Measurements from ENCODE around the gene ALS2CL. TPM values are rescaled to one million over a fixed set of nuclear protein-coding genes. Genes with fewer than 3 reads are reported as not detected.

ALS2CL gene
- total RNA-seq, 1 experiment from 2014 or later, result 11.2 TPM

DNA sequence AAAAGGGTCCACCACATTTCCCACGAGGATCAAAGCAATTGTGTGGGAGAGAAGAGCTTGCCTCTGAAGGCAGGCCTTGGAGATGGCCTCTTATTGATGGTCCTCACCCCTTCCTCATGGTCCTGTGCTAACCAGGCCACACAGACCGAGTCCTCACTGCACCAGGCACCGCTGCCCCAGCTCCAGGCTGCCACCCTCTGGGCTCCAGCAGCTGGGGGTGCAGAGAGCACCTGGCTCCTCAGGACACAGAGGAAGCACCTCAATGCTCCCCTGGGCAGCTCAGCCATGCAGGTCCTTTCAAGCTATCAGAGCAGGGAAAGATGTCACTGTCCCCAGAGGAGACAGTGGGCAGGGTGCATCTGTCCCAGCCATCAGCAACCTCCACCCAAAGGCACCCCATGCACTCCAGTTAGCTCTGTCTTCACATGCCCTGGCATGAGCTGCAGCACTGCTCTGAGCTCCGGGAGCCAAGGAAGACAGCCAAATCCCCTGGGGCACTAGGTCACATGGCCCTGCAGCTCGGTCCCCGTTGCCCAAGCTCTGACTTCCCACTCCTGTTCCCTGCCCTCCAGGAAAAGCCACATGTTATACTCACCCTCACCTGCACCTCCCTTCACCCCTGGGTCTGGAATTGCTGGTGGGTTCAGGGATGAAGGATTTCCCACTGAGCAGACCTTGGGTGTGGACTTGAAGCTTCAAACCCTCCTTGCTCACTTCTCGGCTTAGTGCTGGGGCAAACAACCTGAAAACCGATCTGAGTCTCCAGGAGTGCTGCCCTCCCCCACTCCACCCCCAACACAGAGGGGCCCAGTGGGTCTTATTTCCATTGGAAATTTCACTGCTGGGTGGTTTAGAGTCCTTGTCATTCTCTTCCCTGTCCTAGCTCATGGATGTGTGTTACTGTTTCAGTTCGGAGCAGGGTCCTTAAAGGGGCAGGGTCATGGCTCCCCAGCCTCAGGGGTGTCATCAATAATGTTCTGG lies 32.6 kb downstream of the ALS2CL start:
- no peaks in the 10 kb centered on the region for H3K9me3 Mint-ChIP-seq (ENCODE audit: unreplicated experiment)
- CTCF ChIA-PET, result interaction anchor here (1.0 to 1.4 kb wide), 3 partner anchors 67 to 233 kb away, joined by 3 to 6 read pairs (median 3); no protein-coding TSS in a partner anchor
- no peak overlapping the region for H3K4me3 Mint-ChIP-seq (ENCODE audit: unreplicated experiment)
- POLR2A ChIA-PET, result no interaction called here
- peaks cover 6% of the 10 kb centered on the region for H3K36me3 Mint-ChIP-seq (ENCODE audit: insufficient read depth, unreplicated experiment)
- intact Hi-C loops (cut with micrococcal nuclease; ENCODE audit: unreplicated experiment), result no loop called here
- peaks cover 4% of the 10 kb centered on the region; the same call in 1 of the 2 replicates for H3K4me1 ChIP-seq
- H3K27me3 Mint-ChIP-seq (ENCODE audit: insufficient read depth, unreplicated experiment), result no peaks in the 10 kb centered on the region
- DNase-seq, result no peak
- no peaks in the 10 kb centered on the region for H3K36me3 ChIP-seq (ENCODE audit: control insufficient read depth, insufficient read depth, low read length)
- H3K27me3 ChIP-seq (replicated peaks; ENCODE audit: control insufficient read depth, insufficient read depth, low read length), result no peaks in the 10 kb centered on the region
- H3K4me3 ChIP-seq (ENCODE audit: low read depth, low read length), result no peak overlapping the region
- H3K9me3 ChIP-seq, result no peaks in the 10 kb centered on the region
- TF ChIP-seq, protein P1, sequence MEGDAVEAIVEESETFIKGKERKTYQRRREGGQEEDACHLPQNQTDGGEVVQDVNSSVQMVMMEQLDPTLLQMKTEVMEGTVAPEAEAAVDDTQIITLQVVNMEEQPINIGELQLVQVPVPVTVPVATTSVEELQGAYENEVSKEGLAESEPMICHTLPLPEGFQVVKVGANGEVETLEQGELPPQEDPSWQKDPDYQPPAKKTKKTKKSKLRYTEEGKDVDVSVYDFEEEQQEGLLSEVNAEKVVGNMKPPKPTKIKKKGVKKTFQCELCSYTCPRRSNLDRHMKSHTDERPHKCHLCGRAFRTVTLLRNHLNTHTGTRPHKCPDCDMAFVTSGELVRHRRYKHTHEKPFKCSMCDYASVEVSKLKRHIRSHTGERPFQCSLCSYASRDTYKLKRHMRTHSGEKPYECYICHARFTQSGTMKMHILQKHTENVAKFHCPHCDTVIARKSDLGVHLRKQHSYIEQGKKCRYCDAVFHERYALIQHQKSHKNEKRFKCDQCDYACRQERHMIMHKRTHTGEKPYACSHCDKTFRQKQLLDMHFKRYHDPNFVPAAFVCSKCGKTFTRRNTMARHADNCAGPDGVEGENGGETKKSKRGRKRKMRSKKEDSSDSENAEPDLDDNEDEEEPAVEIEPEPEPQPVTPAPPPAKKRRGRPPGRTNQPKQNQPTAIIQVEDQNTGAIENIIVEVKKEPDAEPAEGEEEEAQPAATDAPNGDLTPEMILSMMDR (IDR thresholded peaks at IDR 0.05; ENCODE audit: insufficient read depth in 1 of 2, low read depth in 1 of 2, low read length in 1 of 2, severe bottlenecking in 1 of 2, unreplicated experiment in 1 of 2), result no peak
- peaks cover 9% of the 10 kb centered on the region for H3K4me1 Mint-ChIP-seq (ENCODE audit: low read depth, unreplicated experiment)
- BruUV-seq (replicated peaks), result no TSS peak
- H3K27ac Mint-ChIP-seq (ENCODE audit: unreplicated experiment), result no peak overlapping the region

DNA sequence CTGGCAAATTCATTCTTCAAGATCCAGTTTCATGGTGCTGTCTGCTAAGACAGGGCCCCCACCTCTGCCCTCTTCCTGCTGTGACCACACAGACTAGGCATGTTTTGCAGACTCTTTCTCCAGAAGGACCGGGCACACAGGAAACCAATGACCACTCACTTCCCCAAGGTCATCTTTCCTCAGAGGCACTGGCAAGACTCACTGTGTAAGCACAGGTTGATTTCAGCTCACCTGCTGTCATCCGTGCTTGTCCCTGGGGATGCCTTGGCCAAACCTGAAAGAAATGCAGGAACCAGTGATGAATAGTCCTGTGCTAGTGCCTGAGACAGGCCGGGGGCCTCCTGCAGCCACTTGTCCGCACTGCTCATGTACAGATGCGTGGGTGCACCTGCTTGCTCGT lies 33.5 kb downstream of the ALS2CL start:
- intact Hi-C loops (cut with micrococcal nuclease; ENCODE audit: unreplicated experiment), result no loop called here
- TF ChIP-seq, protein P1 (IDR thresholded peaks at IDR 0.05; ENCODE audit: insufficient read depth in 1 of 2, low read depth in 1 of 2, low read length in 1 of 2, severe bottlenecking in 1 of 2, unreplicated experiment in 1 of 2), result no peak
- no peaks in the 10 kb centered on the region for H3K27me3 Mint-ChIP-seq (ENCODE audit: insufficient read depth, unreplicated experiment)
- H3K27ac Mint-ChIP-seq (ENCODE audit: unreplicated experiment), result no peak overlapping the region
- H3K36me3 Mint-ChIP-seq (ENCODE audit: insufficient read depth, unreplicated experiment), result peaks cover 6% of the 10 kb centered on the region
- H3K4me1 Mint-ChIP-seq (ENCODE audit: low read depth, unreplicated experiment), result peaks cover 9% of the 10 kb centered on the region
- BruUV-seq (replicated peaks), result no TSS peak
- Histone ChIP-seq H3K4me3 (ENCODE audit: low read depth, low read length) (no peak overlapping the region), H3K4me1 (peaks cover 4% of the 10 kb centered on the region; the same call in 1 of the 2 replicates), H3K36me3 (ENCODE audit: control insufficient read depth, insufficient read depth, low read length) (no peaks in the 10 kb centered on the region), H3K9me3 (no peaks in the 10 kb centered on the region), H3K27me3 (replicated peaks; ENCODE audit: control insufficient read depth, insufficient read depth, low read length) (no peaks in the 10 kb centered on the region)
- H3K9me3 Mint-ChIP-seq (ENCODE audit: unreplicated experiment), result no peaks in the 10 kb centered on the region
- ChIA-PET POLR2A (no interaction called here), CTCF (interaction anchor here (1.0 to 1.4 kb wide), 2 partner anchors 101 to 232 kb away, joined by 3 to 6 read pairs; no protein-coding TSS in a partner anchor)
- DNase-seq, result no peak
- no peak overlapping the region for H3K4me3 Mint-ChIP-seq (ENCODE audit: unreplicated experiment)

DNA sequence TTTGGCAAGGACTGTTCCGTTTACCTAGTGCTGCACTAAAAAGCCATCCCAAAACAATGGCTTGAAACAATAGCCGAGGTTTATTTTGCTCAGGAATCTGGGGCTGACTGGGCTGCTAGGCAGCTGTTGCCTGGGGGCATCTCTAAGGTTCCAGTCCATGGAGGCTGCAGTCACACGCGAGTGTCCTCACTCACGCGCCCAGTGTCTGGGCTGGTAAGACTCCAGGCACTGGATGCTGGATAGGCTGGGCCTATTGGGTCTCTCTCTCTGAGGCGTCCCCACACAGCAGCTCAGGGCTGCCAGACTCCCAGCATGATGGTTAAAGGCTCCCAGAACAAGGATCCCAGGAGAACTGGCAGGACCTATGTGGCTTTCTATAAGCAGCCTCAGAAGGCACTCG lies 34.2 kb downstream of the ALS2CL start:
- H3K4me1 Mint-ChIP-seq (ENCODE audit: low read depth, unreplicated experiment), result peaks cover 9% of the 10 kb centered on the region
- H3K27ac Mint-ChIP-seq (ENCODE audit: unreplicated experiment), result no peak overlapping the region
- intact Hi-C loops (cut with micrococcal nuclease; ENCODE audit: unreplicated experiment), result no loop called here
- H3K36me3 ChIP-seq (ENCODE audit: control insufficient read depth, insufficient read depth, low read length), result no peaks in the 10 kb centered on the region
- no peak overlapping the region for H3K4me3 Mint-ChIP-seq (ENCODE audit: unreplicated experiment)
- TF ChIP-seq, protein P1 (IDR thresholded peaks at IDR 0.05; ENCODE audit: insufficient read depth in 1 of 2, low read depth in 1 of 2, low read length in 1 of 2, severe bottlenecking in 1 of 2, unreplicated experiment in 1 of 2), result no peak
- CTCF ChIA-PET, result no interaction called here
- H3K36me3 Mint-ChIP-seq (ENCODE audit: insufficient read depth, unreplicated experiment), result peaks cover 6% of the 10 kb centered on the region
- POLR2A ChIA-PET, result no interaction called here
- H3K27me3 Mint-ChIP-seq (ENCODE audit: insufficient read depth, unreplicated experiment), result no peaks in the 10 kb centered on the region
- H3K4me3 ChIP-seq (ENCODE audit: low read depth, low read length), result no peak overlapping the region
- H3K9me3 Mint-ChIP-seq (ENCODE audit: unreplicated experiment), result no peaks in the 10 kb centered on the region
- DNase-seq, result peak in 1 of 2 experiments; percentile 26
- H3K9me3 ChIP-seq, result no peaks in the 10 kb centered on the region
- H3K4me1 ChIP-seq, result peaks cover 4% of the 10 kb centered on the region; the same call in 1 of the 2 replicates
- no peaks in the 10 kb centered on the region for H3K27me3 ChIP-seq (replicated peaks; ENCODE audit: control insufficient read depth, insufficient read depth, low read length)
- no TSS peak for BruUV-seq (replicated peaks)

Measured in Caco-2 (cell line).